Measurements from ENCODE around the gene DNMT3A. TPM values are rescaled to one million over a fixed set of nuclear protein-coding genes. Genes with fewer than 3 reads are reported as not detected.

DNMT3A gene
- total and polyA plus RNA-seq, 2 donors from 2014 or later = 6.5 to 31.4 TPM

DNA sequence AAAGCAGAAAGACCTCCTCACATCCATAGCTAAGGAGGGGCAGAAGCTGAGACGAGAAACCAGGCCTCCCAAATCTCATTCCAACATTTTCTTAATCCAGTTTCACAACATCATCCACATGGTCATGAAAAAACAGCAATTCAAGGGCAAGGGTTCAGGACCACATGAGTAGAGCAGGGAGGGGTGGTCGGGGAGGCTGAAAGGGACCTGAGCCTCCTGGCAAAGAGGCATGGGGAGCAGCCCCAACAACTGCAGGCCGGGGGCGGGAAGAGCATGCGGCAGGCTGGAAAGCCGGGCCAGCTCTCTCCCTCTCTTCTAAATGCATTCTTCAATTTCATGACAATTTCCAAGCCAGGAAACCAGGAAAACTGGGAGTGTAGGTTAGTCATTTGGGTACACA lies 76.7 kb downstream of the DNMT3A start:
- TF ChIP-seq, protein P1, sequence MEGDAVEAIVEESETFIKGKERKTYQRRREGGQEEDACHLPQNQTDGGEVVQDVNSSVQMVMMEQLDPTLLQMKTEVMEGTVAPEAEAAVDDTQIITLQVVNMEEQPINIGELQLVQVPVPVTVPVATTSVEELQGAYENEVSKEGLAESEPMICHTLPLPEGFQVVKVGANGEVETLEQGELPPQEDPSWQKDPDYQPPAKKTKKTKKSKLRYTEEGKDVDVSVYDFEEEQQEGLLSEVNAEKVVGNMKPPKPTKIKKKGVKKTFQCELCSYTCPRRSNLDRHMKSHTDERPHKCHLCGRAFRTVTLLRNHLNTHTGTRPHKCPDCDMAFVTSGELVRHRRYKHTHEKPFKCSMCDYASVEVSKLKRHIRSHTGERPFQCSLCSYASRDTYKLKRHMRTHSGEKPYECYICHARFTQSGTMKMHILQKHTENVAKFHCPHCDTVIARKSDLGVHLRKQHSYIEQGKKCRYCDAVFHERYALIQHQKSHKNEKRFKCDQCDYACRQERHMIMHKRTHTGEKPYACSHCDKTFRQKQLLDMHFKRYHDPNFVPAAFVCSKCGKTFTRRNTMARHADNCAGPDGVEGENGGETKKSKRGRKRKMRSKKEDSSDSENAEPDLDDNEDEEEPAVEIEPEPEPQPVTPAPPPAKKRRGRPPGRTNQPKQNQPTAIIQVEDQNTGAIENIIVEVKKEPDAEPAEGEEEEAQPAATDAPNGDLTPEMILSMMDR (IDR thresholded peaks at IDR 0.05; ENCODE audit: borderline replicate concordance, extremely low read depth, insufficient read depth) = no peak
- intact Hi-C loops (cut with DNase I) = no loop called here
- H3K27ac ChIP-seq (ENCODE audit: low read depth in 2 of 2, low read length in 2 of 2) = no peak overlapping the region
- no peak for FAIRE-seq
- H3K36me3 ChIP-seq (ENCODE audit: control insufficient read depth in 2 of 3, insufficient read depth in 3 of 3, low read length in 3 of 3) = peaks cover 5 to 20% (median 15%) of the 10 kb centered on the region in 3 donors
- no peak overlapping the region for H3K9ac ChIP-seq (ENCODE audit: low read length in 3 of 3)
- no peaks in the 10 kb centered on the region for H3K9me3 ChIP-seq (ENCODE audit: control insufficient read depth in 2 of 3, insufficient read depth in 1 of 3, low read length in 3 of 3)
- no peak overlapping the region for H3K4me3 ChIP-seq (ENCODE audit: low read length in 3 of 3)
- no peaks in the 10 kb centered on the region for H3K4me1 ChIP-seq (ENCODE audit: control insufficient read depth in 2 of 3, insufficient read depth in 2 of 3, low read depth in 1 of 3, low read length in 3 of 3)
- DNase-seq = no peak
- no peaks in the 10 kb centered on the region for H3K27me3 ChIP-seq (ENCODE audit: control insufficient read depth, insufficient read depth, low read length)

DNA sequence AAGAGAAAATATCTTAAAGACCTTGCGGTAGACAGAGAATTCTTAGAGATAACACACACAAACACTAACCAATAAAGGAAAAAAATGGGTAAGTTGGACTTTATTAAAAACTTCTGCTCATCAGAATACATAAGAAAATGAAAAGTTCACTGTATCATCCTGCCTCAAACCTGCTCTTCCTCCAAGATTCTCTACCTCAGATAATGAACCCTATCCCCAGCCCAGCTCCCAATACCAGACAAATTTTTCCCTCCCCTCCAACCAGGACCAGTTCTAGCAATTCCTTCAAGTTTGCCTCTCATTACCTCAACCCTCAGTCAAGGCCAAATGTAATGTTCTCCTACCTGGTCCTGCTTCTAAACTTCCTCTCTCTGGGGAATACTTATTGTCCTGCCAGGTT lies 79.4 kb downstream of the DNMT3A start:
- peaks cover 3 to 12% (median 4%) of the 10 kb centered on the region in 3 donors for H3K36me3 ChIP-seq (ENCODE audit: control insufficient read depth in 2 of 3, insufficient read depth in 3 of 3, low read length in 3 of 3)
- DNase-seq (no peak), FAIRE-seq (no peak)
- H3K4me1 ChIP-seq (ENCODE audit: control insufficient read depth in 2 of 3, insufficient read depth in 2 of 3, low read depth in 1 of 3, low read length in 3 of 3) = peaks cover 0 to under 1% (median 0%) of the 10 kb centered on the region in 3 donors
- H3K27ac ChIP-seq (ENCODE audit: low read depth in 2 of 2, low read length in 2 of 2) = no peak overlapping the region
- no peak overlapping the region for H3K4me3 ChIP-seq (ENCODE audit: low read length in 3 of 3)
- H3K9me3 ChIP-seq (ENCODE audit: control insufficient read depth in 2 of 3, insufficient read depth in 1 of 3, low read length in 3 of 3) = no peaks in the 10 kb centered on the region
- no peak overlapping the region for H3K9ac ChIP-seq (ENCODE audit: low read length in 3 of 3)
- H3K27me3 ChIP-seq (ENCODE audit: control insufficient read depth, insufficient read depth, low read length) = no peaks in the 10 kb centered on the region
- intact Hi-C loops (cut with DNase I) = no loop called here
- TF ChIP-seq, protein P1 (IDR thresholded peaks at IDR 0.05; ENCODE audit: borderline replicate concordance, extremely low read depth, insufficient read depth) = no peak

DNA sequence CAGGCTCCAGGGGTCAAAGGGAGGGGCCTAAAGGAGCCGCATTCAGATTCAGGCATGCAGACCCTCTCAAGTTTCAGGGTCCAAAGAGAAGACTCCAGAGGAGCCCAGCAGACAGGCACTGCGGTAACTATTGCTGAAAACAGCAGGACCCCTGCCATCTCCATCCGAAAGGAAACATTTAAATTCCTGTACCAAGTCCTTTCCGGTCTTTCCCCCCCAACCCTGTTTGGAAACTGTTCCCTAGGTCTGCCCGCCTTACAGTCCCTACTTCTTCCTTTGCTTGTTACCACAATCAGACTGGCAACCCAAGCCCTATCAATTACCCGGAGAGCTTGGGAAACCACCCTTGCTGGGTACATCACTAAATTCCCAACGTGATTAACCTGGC lies 82.0 kb downstream of the DNMT3A start:
- Histone ChIP-seq H3K27me3 (ENCODE audit: control insufficient read depth, insufficient read depth, low read length) (no peaks in the 10 kb centered on the region), H3K36me3 (ENCODE audit: control insufficient read depth in 2 of 3, insufficient read depth in 3 of 3, low read length in 3 of 3) (peaks cover 5 to 14% (median 7%) of the 10 kb centered on the region in 3 donors), H3K9me3 (ENCODE audit: control insufficient read depth in 2 of 3, insufficient read depth in 1 of 3, low read length in 3 of 3) (no peaks in the 10 kb centered on the region), H3K27ac (ENCODE audit: low read depth in 2 of 2, low read length in 2 of 2) (no peak overlapping the region), H3K4me3 (ENCODE audit: low read length in 3 of 3) (no peak overlapping the region), H3K9ac (ENCODE audit: low read length in 3 of 3) (no peak overlapping the region), H3K4me1 (ENCODE audit: control insufficient read depth in 2 of 3, insufficient read depth in 2 of 3, low read depth in 1 of 3, low read length in 3 of 3) (peaks cover 0 to 6% (median 0%) of the 10 kb centered on the region in 3 donors)
- FAIRE-seq (no peak), DNase-seq (peak in 3 of 5 donors; percentile 59 to 71 (median 64))
- intact Hi-C loops (cut with DNase I) = no loop called here
- TF ChIP-seq, protein P1 (IDR thresholded peaks at IDR 0.05; ENCODE audit: borderline replicate concordance, extremely low read depth, insufficient read depth) = no peak
